ENCODE results near the gene FKRP.

Gene FKRP

GRCh38 chr19:46723471-46723870 lies 22.4 kb upstream of the FKRP start:
- TF ChIP-seq FOXP2 (optimal IDR thresholded peaks at IDR 0.05; ENCODE audit: borderline replicate concordance, extremely low read depth, extremely low read length, insufficient read depth) (no peak), POLR2AphosphoS5 (IDR thresholded peaks at IDR 0.05; ENCODE audit: low read depth, low read length) (no peak), SIN3A (IDR thresholded peaks at IDR 0.05; ENCODE audit: borderline replicate concordance, insufficient read depth, low read length) (no peak), REST (IDR thresholded peaks at IDR 0.05; ENCODE audit: insufficient read depth in 1 of 2, low read depth in 2 of 2, low read length in 2 of 2) (no peak), TAF1 (IDR thresholded peaks at IDR 0.05; ENCODE audit: borderline replicate concordance, insufficient read depth, low read length) (no peak)

- TF ChIP-seq POLR2AphosphoS5 (IDR thresholded peaks at IDR 0.05; ENCODE audit: low read depth, low read length) (no peak), REST (IDR thresholded peaks at IDR 0.05; ENCODE audit: insufficient read depth in 1 of 2, low read depth in 2 of 2, low read length in 2 of 2) (no peak), TAF1 (IDR thresholded peaks at IDR 0.05; ENCODE audit: borderline replicate concordance, insufficient read depth, low read length) (no peak), FOXP2 (optimal IDR thresholded peaks at IDR 0.05; ENCODE audit: borderline replicate concordance, extremely low read depth, extremely low read length, insufficient read depth) (no peak), SIN3A (IDR thresholded peaks at IDR 0.05; ENCODE audit: borderline replicate concordance, insufficient read depth, low read length) (no peak)
Measured at GRCh38 chr19:46724468-46724867, 21.4 kb upstream of the FKRP start.

- TF ChIP-seq TAF1 (IDR thresholded peaks at IDR 0.05; ENCODE audit: borderline replicate concordance, insufficient read depth, low read length) (no peak), REST (IDR thresholded peaks at IDR 0.05; ENCODE audit: insufficient read depth in 1 of 2, low read depth in 2 of 2, low read length in 2 of 2) (no peak), SIN3A (IDR thresholded peaks at IDR 0.05; ENCODE audit: borderline replicate concordance, insufficient read depth, low read length) (no peak), FOXP2 (optimal IDR thresholded peaks at IDR 0.05; ENCODE audit: borderline replicate concordance, extremely low read depth, extremely low read length, insufficient read depth) (no peak), POLR2AphosphoS5 (IDR thresholded peaks at IDR 0.05; ENCODE audit: low read depth, low read length) (no peak)
Measured at GRCh38 chr19:46725036-46725820, 20.6 kb upstream of the FKRP start.

GRCh38 chr19:46725859-46726393 lies 19.9 kb upstream of the FKRP start:
- TF ChIP-seq FOXP2 (optimal IDR thresholded peaks at IDR 0.05; ENCODE audit: borderline replicate concordance, extremely low read depth, extremely low read length, insufficient read depth): no peak
- no peak for TF ChIP-seq POLR2AphosphoS5 (IDR thresholded peaks at IDR 0.05; ENCODE audit: low read depth, low read length)
- TF ChIP-seq SIN3A (IDR thresholded peaks at IDR 0.05; ENCODE audit: borderline replicate concordance, insufficient read depth, low read length): no peak
- TF ChIP-seq REST (IDR thresholded peaks at IDR 0.05; ENCODE audit: insufficient read depth in 1 of 2, low read depth in 2 of 2, low read length in 2 of 2): no peak
- no peak for TF ChIP-seq TAF1 (IDR thresholded peaks at IDR 0.05; ENCODE audit: borderline replicate concordance, insufficient read depth, low read length)

Data from PFSK-1 (cell line).